Stimulated activated naive CD4-positive, alpha-beta T cell treated with Interleukin-2 at 50 U/mL for 16 hours (primary cell): ENCODE measurements around the gene GUK1.

Source experiments
- DNase-seq: peaks from one replicate; lab custom pipeline; 2025; lab: John Stamatoyannopoulos, UW

The GUK1 gene

DNA sequence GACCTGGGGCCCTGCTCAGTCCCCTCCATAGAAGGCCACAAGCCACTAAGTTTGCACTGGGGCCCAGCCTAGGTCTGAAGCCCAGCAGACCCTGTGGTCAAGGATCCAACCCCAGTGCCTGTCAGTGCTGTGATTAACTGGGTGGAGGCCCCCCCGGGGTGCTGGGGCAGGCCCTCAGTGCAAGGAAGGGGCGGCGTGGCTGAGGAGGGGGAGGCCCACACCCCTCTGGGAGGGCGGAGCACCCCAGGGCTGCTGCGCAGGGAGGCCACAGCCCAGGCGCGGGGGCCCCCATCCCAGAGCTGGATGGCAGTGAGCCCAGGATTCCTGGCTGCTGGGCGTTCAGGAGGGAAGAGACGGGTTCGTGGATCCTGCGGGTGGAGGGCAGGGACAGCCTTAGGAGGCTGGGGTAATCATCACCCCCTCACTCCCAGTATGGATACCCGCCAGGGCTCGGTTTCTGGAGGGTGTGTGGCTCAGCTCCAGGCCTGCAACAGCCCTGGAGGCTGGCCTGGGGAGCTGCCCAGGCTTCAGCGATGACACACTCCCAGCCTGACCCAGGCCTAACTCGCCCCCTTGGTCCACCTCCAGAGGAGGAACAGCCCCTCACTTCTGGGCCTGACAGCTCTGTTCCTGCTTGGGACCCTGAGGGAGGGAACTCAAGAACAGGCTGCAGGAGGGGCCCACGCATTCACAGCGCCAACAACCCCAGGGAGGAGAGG, 10.5 kb downstream of the GUK1 start:
- no peak for DNase-seq

DNA sequence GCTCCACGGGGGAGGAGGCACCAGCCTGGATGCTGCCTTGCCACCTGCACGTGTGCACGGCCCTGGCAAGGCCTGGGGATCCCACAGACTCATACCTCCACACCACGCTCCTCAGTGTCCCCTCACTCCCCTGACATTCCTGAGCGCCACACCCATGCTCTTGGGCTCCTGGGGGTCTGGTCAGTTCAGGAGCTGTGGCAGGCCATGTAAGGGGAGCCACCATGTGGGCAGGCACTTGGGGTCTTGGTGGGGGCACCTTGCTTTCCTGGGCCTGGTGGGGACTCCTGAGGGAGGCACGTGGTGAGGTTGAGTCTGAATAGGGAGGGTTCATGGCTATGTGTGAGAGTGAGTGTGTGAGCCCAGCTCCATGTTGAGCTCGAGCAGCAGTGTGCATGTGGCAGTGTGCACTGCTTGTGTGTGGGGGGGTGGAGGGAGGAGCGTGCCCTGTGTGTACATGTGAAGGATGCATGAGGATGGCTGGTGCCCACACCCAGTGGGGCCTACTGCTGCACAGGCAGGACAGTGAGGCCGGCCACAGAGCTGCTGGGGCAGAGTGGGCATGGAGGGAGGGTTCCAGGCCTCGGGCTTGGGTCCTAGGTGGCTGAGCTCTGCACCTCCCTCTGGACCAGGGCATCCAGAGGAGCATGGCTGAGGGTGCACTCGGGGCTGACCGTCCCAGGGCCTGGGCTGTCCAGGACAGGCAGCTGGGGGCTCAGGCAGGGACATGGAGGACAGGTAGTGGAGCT, 11.3 kb downstream of the GUK1 start:
- DNase-seq: no peak

DNA sequence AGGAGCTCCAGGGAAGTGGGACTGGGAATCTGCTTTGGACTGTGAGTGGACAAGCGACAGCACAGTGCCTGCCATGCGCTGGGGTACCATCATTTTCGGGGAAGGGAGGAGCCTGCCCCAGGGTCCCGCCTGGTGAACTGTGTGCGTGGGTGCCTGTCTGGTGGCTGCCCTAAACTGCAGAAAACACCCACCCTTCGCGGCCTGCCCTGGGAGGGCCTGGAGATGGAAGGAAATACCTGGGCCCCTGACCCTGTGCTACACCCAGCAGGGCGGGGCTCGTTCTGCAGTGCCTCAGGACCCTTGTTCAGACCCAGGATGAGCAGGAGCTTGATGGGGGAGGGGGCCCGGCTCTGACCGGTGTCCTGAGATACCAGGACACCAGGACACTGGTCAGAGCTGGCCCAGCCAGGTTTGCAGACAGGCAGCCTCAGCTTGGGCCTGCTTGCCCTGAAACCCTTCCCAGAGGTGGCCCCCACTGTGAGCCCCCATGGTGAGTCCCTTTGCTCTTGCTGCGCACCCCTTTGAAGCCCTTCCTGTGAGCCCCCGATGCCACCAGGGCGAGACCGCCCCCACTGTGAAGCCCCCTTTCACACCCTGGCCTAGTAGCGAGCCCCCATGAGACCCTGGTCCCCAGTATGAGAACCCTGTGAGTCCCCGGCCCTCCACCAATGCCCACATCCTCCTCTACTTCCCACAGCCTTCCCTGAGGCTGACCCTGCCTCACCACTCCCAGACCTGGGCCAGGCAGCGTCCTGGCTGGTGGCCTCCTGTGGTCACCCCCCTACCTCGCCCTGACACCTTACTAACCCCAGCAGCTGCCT, 12.2 kb downstream of the GUK1 start:
- no peak for DNase-seq

DNA sequence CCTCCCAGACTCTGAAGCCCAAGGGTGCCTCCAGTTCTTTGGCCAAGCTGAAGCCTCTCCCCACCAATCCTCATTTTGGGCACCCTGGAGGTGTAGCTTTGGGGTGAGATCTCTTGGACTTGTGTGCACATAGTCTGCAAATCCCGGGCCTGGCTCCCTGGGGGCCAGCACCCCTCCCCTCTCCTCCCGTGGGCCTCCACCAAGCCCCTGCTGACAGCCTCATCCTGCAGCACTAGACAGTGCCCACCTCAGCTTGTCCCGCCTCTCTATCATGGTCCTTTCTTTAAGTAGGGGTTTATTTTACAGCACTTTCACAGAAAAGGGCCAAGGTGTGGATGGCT, 12.8 kb downstream of the GUK1 start:
- no peak for DNase-seq

- no peak for DNase-seq
Measured at GRCh38 chr1:228154021-228154669, 14.1 kb downstream of the GUK1 start.

DNA sequence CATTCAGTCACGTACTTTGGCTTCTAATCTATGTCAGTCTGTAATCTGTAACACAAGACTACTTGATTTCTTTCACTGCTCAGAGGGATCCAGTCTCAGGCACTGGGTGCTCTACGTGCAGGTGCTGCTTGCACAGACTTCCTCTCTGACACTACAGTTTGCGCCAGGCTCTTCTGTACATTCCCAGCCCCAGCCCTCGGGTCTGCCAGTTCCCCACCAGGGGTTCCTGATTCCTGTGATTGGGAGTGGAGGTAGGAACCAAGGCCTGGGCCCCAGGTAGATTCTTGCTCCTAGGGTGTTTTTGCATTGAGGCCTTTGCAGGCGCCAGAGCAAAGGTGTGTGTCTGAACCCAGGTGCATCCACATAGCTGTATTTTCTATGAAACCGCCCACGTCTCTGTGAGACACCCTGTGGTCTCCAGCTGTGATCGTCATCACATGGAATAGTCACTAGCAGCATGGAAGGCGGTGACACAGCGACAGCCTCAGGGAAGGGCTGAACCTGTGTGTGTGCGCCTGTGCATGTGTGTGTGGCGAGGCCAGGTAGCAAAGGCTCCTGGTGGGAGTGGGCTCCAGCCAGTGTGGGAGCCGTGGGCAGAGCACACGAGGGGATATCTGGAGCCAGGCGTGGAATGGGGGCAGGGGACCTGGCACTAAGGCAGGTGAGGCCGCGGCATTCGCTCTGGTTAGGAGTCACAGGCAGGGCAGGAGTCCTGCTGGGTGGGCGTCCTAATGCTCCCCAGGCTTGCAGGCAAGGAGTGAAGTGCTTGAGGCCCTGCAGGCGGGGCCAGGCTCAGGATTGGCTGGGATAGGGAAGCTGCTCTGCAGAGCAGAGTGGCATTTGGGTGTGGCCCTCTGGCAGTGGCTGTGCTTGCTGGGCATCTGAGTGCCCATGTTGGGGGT, 14.8 kb downstream of the GUK1 start:
- peak; percentile 9 for DNase-seq

GRCh38 chr1:228155596-228156514, 15.8 kb downstream of the GUK1 start:
- no peak for DNase-seq

DNA sequence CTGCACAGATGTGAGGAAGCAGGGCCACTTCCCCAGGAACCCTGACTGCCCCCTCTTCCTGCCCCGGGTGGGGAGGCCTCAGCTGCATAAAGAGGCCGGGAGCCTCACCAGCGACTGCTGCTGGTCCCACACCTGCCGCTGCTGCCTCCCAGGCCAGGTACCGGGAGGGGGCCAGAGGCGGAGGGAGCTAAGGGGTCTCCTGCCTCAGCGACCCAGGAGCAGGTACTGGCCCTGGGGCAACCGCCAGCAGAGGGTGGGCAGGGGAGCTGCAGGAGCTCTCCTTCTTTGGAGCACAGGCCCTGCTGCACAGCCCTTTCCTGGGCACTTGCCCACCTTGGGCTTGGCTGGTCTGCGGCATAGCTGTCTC, 16.4 kb downstream of the GUK1 start:
- DNase-seq: no peak

DNA sequence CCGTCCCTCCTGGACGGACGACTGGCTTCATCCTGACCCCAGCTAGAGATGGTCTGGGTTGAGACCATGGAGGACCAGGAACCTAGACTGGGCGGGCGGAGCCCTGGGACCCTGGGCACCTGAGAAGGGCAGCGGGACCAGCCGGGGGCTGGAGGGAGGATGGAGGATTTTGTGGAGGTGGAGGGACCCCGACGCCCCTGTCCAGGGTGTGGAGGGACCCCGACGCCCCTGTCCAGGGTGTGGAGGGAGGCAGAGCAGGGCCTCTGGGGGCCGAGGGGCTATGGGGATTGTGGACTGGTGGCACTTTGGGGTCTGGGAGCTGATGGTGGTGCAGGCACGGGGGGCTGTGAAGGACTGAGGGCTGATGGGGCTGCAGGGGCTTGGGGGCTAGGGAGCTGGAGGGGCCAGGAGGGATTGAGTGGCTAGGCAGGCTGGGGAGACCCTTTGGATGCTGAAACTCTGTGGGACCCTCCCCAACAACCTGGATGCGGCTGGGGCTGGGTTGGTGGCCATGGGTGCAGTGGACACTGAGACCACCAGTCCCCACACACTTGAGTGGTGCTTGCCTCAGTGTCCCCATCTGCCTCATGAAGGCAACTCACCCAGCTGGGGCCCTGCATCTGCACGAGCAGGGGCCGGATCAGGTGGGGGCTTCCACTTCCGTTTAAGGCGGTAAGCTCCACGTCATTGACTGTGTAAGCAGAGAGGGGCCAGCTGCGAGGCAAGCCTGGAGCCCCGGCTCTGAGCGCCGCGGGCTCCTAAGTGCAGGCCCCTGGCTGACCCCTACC, 17.1 kb downstream of the GUK1 start:
- no peak for DNase-seq

- no peak for DNase-seq
Measured at GRCh38 chr1:228157729-228158126, 17.6 kb downstream of the GUK1 start.

GRCh38 chr1:228158151-228159007, 18.3 kb downstream of the GUK1 start:
- no peak for DNase-seq

GRCh38 chr1:228159008-228159665, 19.1 kb downstream of the GUK1 start:
- no peak for DNase-seq

- DNase-seq: no peak
Measured at GRCh38 chr1:228160201-228160761, 20.2 kb downstream of the GUK1 start.

DNA sequence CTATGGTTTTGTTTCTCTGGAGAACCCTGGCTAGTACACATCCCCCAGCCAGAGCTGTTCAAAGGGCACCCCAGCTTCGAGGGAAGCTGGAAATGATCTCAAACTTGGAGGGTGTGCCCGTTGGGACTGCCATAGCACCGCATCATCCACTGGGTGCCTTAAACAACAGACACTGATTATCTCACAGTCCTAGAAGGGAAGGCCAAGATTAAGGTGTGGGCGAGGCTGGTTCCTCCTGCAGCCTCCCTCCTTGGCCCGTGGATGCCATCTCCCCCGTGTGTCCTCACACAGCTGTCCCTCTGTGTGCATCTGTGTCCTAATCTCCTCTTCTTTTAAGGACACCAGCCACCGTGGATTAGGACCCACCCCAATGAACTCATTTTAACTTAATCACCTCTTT, 21.3 kb downstream of the GUK1 start:
- no peak for DNase-seq

DNA sequence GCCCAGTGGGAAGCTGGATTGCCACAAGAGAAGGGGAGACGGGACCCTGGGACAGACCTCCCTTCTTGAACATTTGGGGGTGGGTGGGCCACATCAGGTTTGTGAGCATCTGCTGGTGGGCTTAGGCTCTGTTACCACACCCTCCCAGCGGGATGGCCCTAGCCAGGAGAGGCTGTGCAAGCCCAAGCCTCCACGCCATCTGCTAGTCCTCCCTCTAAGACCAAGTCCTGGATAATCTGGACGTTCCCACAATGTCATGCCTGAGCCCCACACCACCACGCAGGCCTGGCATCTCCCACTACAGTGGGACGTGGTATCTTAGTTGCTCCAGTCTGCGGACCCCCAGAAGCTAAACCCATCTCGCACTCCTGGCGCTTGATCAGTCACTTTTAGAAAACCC, 21.8 kb downstream of the GUK1 start:
- DNase-seq: no peak

- no peak for DNase-seq
Measured at GRCh38 chr1:228162286-228163006, 22.4 kb downstream of the GUK1 start.
